ENCODE data around the gene PPP1R12B.

PPP1R12B gene

GRCh38 chr1:202310071-202310725, 38.3 kb upstream of the PPP1R12B start:
- no peak for TF ChIP-seq CTCF (IDR thresholded peaks at IDR 0.05)
- intact Hi-C loops (cut with DNase I; ENCODE audit: low total_unique reads), result no loop called here
- Histone ChIP-seq H3K36me3 (peaks cover 0 to 39% (median 3%) of the 10 kb centered on the region in 3 donors), H3K27me3 (no peaks in the 10 kb centered on the region), H3K9me3 (no peaks in the 10 kb centered on the region), H3K27ac (no peak overlapping the region), H3K4me3 (no peak overlapping the region), H3K4me1 (peaks cover 0 to 9% (median 5%) of the 10 kb centered on the region in 4 donors)
- DNase-seq, result peak in 1 of 2 donors; percentile 31

DNA sequence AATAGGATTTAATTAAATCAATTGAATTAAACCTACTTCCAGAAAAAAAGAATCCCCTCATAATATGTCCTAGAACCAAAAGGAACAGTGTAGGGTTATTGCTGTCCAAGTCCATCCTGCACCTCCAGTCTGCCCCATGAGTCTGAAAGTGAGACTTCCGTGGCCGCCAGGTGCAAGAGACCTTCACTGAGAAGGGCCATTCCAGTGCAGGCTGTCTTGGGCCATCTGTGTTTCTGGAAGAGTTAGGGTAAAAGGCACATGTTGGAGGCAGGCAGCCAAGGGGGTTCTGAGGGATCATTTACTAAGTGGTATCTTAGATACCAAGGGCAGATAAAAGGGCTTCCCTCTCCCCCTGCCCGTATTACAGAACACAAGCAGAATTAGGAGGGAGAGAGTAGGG, 37.8 kb upstream of the PPP1R12B start:
- no peaks in the 10 kb centered on the region for H3K9me3 ChIP-seq
- no peaks in the 10 kb centered on the region for H3K27me3 ChIP-seq
- H3K36me3 ChIP-seq, result peaks cover 0 to 36% (median 3%) of the 10 kb centered on the region in 3 donors
- peaks cover 0 to 8% (median 4%) of the 10 kb centered on the region in 4 donors for H3K4me1 ChIP-seq
- H3K4me3 ChIP-seq, result no peak overlapping the region
- DNase-seq, result no peak
- TF ChIP-seq CTCF (IDR thresholded peaks at IDR 0.05), result no peak
- intact Hi-C loops (cut with DNase I; ENCODE audit: low total_unique reads), result no loop called here
- no peak overlapping the region for H3K27ac ChIP-seq

DNA sequence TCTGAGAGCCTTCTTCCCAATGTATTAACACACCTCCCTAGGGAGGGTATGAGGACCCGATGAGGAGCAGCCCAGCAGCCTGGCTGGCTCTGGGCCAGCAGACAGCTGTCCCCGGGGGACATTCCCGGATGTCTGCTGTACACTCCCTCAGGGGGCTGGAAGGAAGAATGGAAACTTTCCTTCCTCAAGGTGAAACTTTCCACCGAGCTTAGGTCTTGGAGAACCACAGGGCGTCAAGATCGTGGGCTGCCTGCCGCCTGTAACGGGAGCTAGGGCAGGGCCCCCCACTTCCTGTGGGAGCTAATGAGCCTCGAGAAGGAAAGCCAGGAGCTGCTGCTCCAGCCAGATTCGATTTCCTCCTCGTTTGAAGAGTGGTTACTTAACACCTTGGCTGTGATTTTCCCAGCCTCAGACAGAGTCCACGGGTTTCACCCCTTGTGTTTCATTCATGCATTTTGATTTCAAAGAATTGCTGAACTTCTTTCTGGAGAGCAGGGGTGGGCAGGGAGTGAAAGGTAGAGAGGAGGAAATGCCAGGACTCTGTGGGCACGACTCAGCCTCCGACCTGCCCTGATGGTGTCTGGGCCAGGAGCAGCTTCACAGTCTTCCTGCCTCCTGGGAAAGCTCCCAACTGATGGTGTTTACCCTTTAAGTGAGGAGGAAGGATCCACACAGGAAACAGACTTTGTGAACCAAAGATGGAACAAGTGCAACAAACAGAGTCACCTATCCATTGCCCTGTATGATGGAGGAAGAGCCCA, 36.4 kb upstream of the PPP1R12B start:
- Histone ChIP-seq H3K36me3 (peaks cover 0 to 26% (median 0%) of the 10 kb centered on the region in 3 donors), H3K9me3 (no peaks in the 10 kb centered on the region), H3K27ac (peak overlapping the region in 1 of 2 donors; percentile 10), H3K4me1 (peaks cover 0 to 8% (median 4%) of the 10 kb centered on the region in 4 donors), H3K27me3 (no peaks in the 10 kb centered on the region), H3K4me3 (no peak overlapping the region)
- DNase-seq, result peak in 1 of 2 donors; percentile 24
- TF ChIP-seq CTCF (IDR thresholded peaks at IDR 0.05), result no peak
- intact Hi-C loops (cut with DNase I; ENCODE audit: low total_unique reads), result no loop called here

GRCh38 chr1:202315576-202316168, 32.8 kb upstream of the PPP1R12B start:
- Histone ChIP-seq H3K27ac (no peak overlapping the region), H3K4me1 (peaks cover 0 to 8% (median 4%) of the 10 kb centered on the region in 4 donors), H3K27me3 (no peaks in the 10 kb centered on the region), H3K9me3 (no peaks in the 10 kb centered on the region), H3K4me3 (no peak overlapping the region), H3K36me3 (peaks cover 0 to 40% (median 28%) of the 10 kb centered on the region in 3 donors)
- peak; percentile 90 to 93 for TF ChIP-seq CTCF (IDR thresholded peaks at IDR 0.05)
- peak; percentile 64 to 81 for DNase-seq
- intact Hi-C loops (cut with DNase I; ENCODE audit: low total_unique reads), result loop anchor here (2.0 kb wide), 1 partner anchor 127 kb away; no protein-coding TSS in a partner anchor

DNA sequence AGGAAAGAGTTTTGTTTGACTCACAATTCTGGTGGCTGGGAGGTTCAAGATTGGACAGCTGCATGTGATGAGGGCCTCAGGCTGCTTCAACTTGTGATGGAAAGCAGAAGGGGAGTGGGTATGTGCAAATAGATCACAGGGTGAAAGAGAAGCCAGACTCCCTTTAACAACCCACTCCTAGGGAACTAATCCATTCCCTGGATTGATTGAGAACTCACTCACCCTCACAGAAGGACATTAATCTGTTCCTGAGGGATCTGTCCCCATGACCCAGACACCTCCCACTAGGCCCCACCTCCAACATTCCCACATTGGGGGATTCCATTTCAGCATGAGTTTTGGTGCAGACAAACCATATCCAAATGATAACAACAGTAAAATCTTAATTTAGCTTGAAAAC, 32.3 kb upstream of the PPP1R12B start:
- intact Hi-C loops (cut with DNase I; ENCODE audit: low total_unique reads), result loop anchor here (2.0 kb wide), 1 partner anchor 127 kb away; no protein-coding TSS in a partner anchor
- Histone ChIP-seq H3K4me1 (peaks cover 0 to 8% (median 4%) of the 10 kb centered on the region in 4 donors), H3K27me3 (no peaks in the 10 kb centered on the region), H3K27ac (no peak overlapping the region), H3K4me3 (no peak overlapping the region), H3K36me3 (peaks cover 0 to 40% (median 28%) of the 10 kb centered on the region in 3 donors), H3K9me3 (no peaks in the 10 kb centered on the region)
- DNase-seq, result peak in 1 of 2 donors; percentile 10
- no peak for TF ChIP-seq CTCF (IDR thresholded peaks at IDR 0.05)

All from tibial artery (tissue), 4 donors.